NCI-H2196 (cell line): ENCODE results near the gene RABGAP1.

Experiments
- DNase-seq: peaks from one replicate; lab custom pipeline; 2025; ENCODE audit not compliant: unreplicated experiment; lab: John Stamatoyannopoulos, UW

Gene RABGAP1

GRCh38 chr9:123007269-123007668 is 66.4 kb downstream of the RABGAP1 start:
- DNase-seq: no peak

DNA sequence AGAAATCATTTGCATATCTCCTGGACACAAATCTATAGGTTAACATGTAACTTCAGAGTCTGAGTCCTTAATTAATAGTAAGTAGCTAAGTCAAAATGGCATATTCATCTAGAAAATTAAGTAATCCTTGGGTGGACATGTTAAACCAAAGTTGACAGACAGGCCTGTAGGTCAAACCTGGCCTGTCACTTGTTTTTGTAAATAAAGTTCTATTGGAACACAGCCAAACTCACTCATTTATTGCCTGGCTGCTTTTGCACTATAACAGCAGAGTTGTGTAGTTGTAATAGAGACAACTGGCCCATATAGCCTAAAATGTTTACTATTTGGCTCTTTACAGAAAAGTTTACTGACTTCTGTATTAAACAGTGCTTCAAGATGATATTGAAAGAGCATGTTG is 68.1 kb downstream of the RABGAP1 start:
- no peak for DNase-seq

DNA sequence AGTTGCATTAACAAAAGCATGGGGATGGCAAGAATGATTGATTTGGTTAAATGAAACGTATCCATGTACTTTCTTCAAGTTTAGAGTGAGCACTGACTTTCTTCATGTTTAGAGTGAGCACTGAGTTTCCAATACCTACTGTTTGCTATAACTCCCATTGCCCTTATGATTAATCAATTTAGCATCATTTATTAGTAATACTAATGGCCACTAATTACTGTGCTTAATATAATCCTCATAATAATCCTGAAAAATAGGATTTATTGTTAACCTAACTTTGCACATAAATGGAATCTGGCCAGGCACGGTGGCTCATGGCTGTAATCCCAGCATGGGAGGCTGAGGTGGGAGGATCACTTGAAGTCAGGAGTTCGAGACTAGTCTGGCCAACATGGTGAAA is 70.6 kb downstream of the RABGAP1 start:
- no peak for DNase-seq

DNA sequence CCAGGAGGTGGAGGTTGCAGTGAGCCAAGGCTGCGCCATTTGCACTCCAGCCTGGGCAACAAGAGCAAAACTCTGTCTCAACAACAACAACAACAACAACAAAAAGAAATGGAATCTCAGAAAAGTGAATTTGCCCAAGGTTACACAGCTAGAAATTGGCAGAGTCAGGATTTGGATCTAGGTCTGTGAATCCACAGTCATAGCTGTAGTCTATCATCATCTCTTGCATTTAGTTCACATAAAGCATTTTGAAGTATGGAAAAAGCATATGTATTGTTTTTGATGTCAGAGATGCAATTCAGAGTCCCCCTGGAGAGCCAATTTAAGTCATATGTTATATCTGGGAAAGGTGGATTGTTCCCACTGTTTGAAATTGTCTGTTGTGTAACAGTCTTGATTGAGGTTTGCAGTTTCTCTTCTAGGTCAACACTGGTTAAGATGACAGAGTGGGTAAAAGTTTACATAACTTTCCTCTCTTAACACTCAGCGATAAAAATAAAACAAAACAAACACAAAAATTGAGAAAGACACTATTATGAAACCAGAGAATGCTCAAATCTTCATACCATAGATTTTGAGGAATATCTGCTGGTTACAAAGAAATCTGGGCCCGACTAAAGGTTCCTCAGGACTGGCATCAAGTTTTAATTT is 71.2 kb downstream of the RABGAP1 start:
- DNase-seq: no peak

GRCh38 chr9:123016631-123017030 is 75.8 kb downstream of the RABGAP1 start:
- no peak for DNase-seq

DNA sequence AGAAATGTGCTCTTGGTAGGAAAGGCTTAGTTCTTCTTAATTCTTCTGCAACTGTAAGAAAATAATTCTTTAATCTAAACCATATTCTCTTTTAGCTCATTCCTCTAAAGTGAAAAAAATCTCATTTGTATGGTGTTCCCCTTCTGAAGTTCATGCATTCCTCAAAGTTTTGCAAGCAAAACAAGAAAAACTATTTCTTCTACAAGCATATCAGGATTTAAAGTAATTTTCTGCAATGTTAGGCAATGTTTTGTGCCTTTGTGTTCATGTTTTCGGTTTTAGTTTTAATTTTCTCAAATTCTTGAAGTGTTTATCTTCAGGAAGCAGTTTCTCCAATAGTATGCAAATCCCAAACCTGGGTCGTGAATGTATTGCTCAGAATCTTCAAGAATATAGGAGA is 80.0 kb downstream of the RABGAP1 start:
- no peak for DNase-seq

- no peak for DNase-seq
Observed at GRCh38 chr9:123026425-123026824, 85.6 kb downstream of the RABGAP1 start.

GRCh38 chr9:123027517-123027916 is 86.7 kb downstream of the RABGAP1 start:
- no peak for DNase-seq

DNA sequence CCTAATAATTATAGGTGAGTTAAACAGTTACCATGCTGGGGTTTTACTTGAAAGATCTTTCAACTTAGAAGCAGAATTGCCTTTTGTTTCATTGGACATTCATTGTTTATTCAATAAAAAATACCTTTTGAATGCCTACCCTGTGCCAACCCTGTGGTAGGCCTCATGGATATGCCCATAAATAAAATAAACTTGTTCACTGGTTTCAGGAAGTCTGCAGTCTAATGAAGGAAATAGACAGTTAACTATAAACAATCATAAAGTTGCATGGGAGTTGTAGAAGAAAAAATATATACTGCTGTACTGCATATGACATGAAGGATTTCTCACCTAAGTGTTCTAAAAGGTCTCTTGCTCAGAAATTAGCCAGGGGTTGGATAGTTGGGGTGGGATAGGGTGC is 87.3 kb downstream of the RABGAP1 start:
- DNase-seq: no peak

DNA sequence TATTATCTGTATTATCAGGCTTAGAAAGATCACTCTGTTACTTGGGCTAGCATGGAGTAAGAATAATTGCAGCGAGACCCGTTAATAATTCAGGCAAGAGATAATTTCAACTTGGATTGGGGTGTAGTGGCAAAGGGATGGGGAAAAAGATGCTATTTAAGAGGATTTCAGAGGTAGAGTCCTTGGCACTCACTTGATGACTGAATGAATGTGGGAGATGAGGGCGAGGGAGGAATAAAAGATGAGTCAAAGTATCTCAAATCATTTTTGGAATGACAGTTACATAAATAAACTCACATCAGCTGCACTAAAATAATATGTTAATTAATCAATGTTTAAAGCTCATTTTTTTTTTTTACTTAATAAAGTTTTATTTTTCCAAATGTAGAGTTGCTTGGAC is 88.2 kb downstream of the RABGAP1 start:
- DNase-seq: no peak

DNA sequence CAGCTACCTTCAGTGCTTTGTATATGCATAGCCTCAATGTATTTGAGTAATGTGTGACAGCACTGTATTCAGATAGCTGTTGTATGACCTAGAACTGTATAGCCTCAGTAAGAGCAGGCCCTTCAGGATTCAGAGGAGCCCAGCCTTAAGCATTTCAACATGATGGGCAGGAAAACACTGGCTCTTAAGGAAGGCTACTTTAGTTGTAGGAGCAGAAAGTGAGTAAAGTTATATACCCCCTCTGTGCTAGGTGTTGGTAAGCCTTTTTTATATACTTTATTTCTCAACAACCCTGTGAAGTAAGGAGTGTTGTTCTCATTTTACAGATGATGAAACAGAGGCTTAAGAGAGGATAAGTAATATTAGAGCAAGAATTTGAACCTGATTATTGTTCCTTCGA is 91.1 kb downstream of the RABGAP1 start:
- no peak for DNase-seq

DNA sequence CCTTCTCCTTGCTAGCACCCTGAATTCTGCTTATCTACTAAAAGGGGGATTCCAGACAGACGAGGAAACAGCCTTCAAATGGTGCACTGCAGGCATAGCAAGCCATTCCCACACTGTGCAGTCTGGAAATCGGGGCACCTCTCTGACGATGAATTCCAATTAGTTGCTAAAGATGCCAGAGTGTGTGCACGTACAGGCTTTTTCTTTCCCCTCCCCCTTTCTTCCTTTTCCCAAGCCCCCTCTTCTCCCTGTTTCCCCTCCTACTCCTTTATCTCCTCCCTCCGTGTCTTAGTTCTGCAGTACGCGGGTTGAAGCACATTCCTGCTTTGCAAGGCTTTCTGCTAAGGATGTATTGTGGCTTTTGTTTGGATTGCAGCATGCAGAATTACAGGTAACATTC is 92.5 kb downstream of the RABGAP1 start, which contains the start of gene GPR21:
Gene GPR21, plus strand, starts transcription at position 316 of the 400 bp plus-strand sequence. CDS start 900 bp downstream, outside the sequence.
- no peak for DNase-seq

GRCh38 chr9:123033864-123034601 is 93.2 kb downstream of the RABGAP1 start:
- DNase-seq: no peak

DNA sequence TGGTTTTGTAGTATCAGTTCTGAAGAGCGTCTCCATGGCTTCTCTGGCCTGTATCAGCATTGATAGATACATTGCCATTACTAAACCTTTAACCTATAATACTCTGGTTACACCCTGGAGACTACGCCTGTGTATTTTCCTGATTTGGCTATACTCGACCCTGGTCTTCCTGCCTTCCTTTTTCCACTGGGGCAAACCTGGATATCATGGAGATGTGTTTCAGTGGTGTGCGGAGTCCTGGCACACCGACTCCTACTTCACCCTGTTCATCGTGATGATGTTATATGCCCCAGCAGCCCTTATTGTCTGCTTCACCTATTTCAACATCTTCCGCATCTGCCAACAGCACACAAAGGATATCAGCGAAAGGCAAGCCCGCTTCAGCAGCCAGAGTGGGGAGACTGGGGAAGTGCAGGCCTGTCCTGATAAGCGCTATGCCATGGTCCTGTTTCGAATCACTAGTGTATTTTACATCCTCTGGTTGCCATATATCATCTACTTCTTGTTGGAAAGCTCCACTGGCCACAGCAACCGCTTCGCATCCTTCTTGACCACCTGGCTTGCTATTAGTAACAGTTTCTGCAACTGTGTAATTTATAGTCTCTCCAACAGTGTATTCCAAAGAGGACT is 94.2 kb downstream of the RABGAP1 start:
- DNase-seq: no peak

GRCh38 chr9:123035791-123036190 is 95.0 kb downstream of the RABGAP1 start:
- no peak for DNase-seq

DNA sequence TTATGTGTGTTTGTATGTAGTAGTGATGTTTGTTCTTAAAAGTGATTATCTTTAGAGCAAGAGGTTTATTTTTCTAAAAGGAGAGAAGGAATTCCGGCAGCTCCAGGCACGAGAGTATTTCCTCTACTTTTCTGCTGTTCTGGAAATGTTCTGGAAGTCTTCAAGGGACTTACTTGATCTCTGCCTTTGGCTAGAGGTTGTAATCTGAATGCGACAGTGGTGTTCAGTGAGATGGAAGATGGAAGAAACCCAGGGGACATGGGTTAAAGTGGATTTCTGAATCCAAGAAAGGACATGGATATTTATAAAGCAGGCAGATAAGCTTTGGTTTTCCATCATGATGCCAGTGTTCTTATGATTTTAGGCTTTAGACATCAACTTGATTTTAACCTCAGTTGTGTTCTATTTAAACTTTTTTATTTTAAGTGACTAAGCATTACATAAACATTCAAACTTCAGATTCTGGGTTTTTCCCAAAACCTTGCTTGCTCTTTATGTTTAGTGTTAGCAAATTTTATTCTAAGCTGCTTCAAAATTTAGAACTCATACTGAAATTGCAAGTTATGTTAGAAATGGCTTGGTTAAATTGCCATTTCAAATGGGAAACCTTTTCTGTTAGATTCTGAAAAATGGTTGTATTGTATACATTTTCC is 96.2 kb downstream of the RABGAP1 start:
- no peak for DNase-seq

- DNase-seq: no peak
Observed at GRCh38 chr9:123039617-123040219, 98.9 kb downstream of the RABGAP1 start.

- DNase-seq: no peak
Observed at GRCh38 chr9:123040801-123041200, 100.0 kb downstream of the RABGAP1 start.

- DNase-seq: no peak
Observed at GRCh38 chr9:123041489-123041888, 100.7 kb downstream of the RABGAP1 start.

GRCh38 chr9:123043081-123043939 is 102.5 kb downstream of the RABGAP1 start:
- DNase-seq: no peak
